Hematopoietic multipotent progenitor cell treated with erythropoietin and hydrocortisone succinate and interleukin-3 and kit ligand, for 6 days (in vitro differentiated cells): ENCODE results near the gene C1orf226.

Experiments used
- DNase-seq: peaks from one replicate; pipeline ENCODE4 v3.0.0-alpha.2; 2015

C1orf226 gene

DNA sequence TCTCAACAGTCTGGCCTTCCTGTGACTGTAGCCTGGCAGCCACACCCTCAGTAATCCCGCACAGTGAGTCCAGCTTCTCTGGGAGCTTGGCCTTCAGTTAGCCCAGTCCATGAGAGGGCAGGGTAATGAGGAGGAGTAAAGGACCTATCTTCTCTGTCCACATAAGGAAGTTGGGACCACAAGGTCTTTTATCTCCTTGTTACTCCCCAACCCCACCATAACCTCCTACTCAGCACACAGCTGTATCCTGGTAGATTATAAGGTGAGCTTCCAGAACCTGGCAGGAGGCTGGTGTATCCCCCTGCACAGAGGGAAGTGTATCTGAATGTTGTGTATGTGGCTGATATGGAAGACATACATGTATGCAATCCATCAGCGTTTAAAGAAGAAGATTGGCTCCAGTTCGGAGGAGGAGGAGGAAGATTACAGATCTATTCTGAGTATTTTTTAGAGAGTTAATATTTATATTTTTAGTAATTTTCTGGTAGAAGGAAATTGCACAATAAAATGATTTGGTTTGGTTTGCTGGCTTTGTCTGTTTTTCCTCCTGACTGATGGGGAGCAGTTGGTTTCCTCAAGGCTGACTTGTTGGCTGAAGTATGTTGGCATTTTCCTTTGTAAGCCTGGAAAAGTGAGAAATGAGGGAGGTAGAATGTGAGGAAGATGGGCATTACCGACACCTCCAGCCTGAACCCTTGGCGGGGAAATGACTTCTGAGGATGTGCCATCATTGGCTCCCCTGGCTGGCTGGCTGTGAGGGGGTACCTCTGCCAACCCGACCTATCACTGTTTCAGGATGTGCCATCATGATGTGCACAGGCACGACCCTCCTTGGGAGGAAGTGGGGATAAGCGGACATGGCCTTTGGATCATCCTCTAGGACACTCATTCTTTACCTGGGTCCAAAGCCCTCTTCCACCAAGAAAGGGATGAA lies 5.0 kb downstream of the C1orf226 start:
- DNase-seq: peak; percentile 54

DNA sequence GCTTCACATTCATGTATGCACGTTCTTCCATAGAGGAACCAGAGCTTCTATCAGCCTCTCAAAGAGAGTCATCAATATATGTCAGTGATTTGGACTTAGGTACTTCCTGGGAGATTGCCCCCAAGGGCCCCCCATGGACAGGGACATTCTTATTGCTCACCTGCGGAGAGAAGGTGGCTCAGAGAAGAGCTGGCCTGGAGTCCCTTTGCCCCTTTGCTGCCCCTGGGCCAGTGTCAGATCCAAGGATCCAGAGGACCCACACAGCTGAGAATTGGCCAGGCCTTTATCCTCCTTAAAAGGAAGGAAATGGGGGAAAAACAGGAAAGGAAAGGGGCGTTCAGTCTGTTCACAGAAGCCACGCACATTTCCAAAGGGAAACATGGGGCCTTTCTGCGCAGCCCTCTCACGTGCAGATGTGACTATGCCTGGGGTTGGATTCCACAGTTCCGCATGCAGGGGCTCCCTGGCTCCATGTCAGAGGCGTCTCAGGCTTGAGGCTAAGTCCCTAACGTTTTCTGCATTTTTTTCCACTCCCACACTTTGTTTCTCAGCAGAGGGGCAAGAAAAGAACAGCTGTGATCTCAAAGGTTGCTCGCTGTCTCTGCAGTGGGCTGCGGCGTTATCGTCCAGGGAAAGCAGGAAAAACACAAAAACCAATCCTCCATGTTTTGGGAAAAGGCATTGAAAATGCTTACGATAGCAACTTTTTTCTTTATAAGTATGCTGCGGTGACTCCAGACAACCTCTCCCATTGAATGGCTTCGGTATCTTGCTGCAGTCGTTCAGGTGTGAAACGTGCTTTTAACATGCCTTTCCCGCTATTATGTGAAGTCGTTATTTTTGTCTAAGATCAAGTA lies 5.9 kb downstream of the C1orf226 start:
- no peak for DNase-seq

DNA sequence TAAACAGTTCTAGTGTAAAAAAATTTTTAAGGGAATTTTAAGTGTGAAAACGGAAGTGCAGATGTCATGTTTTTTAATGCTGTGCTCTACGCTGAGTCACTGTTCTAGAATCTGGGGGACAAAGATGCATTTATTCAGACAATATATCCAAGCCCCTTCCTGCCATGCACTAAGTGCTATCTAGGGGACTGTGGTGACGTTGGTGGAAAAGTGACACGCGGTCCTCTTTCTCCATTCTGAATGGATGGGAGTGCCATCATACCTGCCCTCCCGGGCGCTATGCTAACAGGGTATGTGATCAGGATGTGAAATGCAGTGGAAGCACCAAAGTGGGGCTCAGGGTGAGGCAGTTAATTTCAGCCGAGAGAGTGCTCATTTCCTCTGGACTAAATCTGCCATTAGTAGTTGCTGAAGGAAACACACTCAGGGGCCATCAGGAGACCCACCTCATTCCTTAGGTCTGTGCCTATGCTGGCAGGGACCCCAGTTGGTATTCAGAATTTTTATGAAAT lies 6.6 kb downstream of the C1orf226 start:
- DNase-seq: no peak

DNA sequence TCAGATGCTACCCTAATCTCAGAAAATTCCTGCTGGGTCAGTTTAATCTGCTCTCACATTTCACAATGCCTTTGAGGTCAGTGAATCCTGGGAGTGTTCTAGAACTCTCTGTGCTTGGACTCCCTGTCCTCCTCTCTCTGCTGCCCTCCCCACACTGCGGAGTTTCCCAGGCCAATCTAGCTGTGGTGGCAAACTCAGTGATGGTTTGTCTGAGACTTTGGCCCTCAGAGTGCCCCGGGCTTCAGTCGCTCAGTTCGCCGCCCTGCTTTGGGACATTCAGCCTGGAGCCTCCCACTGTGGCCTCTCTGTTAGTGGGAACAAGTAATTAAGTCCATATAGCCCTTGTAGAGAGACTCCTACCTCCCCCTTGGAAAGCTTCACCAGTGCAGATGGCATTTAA lies 7.1 kb downstream of the C1orf226 start:
- no peak for DNase-seq

DNA sequence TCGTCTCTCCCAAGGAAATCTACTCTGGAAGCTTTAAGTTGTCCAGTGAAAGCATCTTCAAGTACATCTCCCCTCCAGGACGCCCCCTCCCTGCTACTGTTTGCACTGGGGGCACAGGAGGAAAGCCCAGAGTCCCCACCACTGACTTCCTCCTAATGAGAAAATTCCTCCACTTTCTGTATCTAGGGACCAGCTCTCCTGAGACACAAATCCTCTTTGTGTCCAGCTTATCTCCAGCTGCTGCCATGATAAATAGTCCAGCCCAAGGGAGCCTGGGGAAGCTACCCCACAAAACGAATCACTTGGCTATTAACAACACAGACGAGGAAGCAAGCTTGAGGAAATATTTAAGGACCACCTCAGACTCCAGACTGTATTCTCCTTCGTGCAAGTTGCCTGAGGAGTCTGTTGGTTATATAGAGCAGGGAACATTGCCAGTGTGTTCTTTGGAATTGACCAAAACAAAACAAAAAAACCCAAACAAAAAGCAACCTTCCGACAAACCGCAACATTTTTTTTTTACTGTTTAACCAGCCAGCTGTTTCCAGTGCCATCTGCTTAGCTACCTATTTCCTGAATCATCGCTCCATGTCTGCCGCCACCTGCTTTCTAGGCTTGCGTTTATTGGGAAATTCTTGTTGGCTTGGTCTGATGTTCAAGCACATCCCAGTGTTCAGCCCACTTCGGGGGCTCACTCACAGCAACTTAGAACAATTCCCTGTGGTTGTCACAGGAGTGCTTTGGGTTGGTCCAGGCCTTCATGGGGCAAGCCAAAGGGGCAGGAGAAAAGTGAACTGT lies 7.7 kb downstream of the C1orf226 start:
- no peak for DNase-seq

DNA sequence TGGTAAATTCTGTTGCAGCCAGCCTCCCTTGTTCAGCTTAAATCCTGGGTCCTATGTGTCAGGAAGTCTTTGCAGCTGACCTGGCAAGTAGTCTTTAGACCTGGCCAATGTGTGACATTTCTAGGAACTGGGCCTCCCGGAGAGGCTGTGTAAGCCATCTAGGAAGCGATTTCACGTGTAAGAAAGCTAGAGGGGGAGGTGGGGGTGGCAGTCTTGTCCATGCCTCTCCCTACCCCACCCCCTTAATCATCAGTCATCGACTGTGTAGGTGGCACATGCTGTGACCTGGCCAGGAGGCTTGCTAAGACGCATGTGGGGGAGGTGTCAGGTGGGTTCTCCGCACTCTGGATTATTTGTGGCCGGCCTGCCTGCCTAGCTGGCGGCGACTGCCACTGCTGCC lies 8.4 kb downstream of the C1orf226 start:
- DNase-seq: no peak

DNA sequence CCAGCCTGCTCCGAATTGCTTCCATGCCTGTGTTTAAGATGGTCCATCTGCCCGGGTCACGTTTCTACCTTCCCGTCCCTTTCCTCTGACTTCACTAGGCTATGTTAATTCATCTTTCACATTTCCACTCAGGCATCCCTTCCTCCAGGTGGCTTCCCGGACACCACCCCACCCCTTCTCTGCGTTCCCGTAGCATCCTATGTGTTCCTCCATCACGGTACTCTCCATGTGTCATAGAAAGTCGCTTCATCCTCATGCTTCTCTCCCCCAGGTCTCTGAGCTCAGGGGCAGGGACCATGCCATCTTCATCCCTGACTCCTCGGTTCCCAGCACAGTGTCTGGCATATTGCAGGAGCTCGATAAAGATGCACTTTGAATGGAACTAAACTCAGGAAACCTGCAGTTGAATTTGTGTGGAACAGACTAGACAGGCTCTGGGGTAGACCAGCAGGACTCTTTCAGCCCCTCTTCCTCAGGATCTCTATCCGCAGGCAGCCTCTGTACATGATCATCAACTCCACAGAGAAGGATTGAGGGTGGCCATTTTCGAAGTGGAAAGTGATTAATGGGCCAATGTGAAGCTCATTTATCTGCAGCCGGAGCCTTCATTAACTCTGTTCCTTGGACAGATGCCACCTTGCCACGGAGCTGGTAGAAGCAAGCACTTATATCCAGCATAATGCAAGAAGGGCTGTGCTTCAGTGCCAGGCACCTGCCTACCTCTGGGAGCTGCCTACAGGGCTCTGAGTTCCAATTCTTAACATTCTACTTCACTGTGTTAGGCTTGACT lies 9.1 kb downstream of the C1orf226 start:
- DNase-seq: no peak

DNA sequence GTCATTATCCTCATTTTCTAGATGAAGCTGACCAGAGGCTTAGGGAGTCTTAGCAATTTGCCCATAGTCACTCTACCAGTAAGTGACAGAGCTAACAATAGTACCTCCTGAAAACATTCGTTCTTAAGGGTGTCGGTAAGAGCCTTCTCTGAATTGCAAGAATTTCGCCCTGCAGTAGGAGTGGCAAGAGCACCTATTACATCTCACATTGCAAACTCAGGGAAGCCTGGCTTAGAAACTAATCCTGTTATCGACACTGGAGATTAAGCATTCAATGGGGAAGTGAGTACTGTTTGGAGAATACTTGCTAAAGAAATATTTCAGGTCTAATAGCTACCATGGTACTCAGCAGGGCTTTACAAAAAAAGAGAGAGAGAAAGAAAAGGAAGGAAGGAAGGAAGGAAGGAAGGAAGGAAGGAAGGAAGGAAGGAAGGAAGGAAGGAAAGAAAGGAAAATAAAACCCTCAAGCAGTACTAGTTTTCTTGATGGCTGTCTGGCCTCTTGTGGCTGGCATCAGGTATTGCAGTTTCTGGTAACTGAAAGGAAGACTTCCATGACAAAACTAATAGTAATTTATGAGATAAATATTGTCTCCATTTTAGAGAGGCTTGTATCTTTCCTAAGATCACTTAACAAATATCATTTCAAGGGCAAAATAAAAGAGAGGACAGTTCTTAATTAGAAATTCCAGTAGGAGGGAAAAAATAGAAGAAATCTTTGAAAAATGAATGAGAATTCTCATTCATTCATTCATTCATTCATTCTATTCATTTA lies 10.4 kb downstream of the C1orf226 start:
- peak; percentile 77 for DNase-seq

DNA sequence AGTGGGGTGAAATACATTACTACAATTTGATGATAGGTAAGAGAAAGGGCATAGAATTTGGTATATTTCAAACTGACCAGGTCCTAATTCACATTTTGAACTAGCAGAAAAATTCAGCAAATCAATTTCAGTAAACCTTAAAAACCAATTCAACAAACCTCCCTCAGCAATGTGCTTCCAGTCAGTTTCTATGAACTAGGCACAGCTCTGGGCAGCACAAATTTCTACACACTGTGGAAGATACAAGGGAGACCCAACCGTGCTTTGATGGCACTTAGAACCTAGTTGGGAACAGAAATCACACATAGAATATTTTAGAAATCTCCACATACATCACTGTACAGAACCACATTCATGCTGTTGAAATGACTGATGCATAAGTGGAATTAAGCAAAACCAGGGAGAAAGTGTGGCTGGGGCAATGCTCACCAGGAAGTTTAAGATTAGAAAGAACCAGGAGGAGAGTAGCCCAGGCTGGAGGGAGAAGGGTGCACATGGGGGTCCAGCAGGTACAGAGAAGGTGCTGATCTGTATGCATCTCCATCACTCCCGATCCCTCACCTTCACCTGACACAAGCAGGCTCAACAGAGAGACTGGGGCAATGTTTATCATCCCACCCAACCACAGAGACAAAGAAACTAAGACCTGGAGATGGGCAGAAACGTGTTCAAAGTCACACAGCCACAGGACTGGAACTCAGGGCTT lies 14.8 kb downstream of the C1orf226 start:
- no peak for DNase-seq

DNA sequence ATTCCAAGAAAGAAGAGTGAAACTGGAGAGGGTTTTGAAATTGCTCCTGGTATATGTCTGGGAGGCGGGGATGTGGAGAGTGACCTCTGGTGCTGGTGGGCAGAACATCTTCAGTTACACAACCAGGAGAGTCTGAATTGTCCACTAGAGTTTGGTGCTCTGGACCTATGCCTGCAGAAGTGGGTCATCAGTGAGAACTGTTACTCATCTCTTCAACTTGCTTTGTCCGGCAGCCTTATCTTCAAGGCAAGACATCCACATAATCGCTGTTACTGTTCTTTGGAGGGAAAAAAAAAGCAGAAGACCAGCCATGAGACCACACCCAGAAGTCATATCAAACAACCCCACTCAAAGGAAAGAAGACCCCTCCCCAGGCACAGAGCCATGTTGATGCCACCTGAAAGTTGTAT lies 15.5 kb downstream of the C1orf226 start:
- DNase-seq: peak; percentile 37

DNA sequence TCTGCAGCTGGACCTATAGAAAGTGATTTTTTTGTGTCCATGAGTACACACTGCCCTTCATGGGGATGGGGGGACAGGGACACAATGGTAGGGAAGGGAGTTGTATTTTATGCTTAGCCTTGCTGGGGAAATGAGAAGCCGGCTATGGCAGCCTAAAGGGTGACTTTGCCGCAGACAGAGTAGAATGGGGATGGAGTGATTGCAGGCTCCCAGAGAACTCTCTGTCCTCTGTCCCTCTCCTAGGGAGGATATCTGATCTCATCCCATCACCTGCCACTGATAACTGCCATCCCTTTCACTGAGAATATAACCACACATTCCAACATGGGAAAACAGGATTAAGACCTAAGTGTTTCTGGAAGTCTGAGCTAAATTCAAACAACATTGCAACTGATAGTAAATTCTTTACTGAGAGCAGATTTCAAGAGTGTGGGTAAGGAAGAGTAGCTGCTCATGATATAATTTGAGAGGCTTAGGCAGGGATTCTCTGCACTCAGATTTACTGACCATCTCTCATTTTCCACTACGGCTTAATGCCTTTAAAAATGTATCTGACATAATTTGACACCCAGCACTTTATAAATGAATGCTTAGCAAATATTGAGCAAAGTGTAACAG lies 16.5 kb downstream of the C1orf226 start:
- DNase-seq: no peak

DNA sequence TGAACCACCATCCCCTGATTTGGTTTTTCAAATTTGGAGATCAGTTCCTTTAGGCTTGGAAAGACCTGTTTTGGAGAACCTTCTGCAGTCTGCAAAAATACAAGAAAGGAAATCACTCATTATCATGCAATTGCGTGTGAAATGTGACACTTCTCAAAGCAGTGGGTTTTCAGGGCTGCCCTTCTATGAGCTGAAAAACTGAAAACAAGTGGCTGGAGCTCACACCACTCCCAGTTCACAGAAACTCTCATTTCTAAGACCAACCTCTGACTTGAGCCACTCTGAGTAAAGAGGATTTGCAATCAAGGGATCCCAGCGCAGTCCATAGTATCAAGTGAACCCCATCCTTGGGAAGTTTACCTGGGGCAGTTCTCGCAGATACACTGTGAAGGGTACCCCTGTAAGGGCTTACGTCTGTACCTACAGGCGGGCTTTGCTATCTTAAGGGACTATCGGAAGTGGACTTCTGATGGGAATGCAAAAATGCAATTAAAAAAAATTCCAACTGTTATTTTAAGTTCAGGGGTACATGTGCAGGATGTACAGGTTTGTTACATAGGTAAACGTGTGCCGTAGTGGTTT lies 17.6 kb downstream of the C1orf226 start:
- DNase-seq: no peak

DNA sequence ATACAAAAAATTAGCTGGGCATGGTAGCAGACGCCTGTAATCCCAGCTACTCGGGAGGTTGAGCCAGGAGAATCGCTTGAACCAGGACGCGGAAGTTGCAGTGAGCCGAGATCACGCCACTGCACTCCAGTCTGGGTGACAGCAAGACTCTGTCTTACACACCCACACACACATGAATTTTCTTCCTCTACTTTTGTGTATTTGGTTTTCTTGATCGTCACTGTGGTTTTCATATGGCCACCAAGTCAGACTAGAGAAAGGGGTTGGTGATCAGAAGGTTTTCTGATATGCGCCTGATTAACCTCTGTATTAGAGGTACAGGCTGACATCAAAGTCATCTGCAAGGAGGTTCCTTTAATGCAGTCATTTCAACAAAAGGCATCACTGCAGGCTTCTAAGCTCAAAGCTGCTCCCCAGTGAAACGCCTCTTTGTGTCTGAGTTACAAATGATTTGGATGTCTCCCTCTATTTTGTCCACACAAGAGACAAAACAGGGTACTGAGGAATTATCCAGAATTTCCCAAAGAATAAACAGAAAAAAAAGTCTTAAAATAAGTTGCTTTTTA lies 19.3 kb downstream of the C1orf226 start:
- no peak for DNase-seq

DNA sequence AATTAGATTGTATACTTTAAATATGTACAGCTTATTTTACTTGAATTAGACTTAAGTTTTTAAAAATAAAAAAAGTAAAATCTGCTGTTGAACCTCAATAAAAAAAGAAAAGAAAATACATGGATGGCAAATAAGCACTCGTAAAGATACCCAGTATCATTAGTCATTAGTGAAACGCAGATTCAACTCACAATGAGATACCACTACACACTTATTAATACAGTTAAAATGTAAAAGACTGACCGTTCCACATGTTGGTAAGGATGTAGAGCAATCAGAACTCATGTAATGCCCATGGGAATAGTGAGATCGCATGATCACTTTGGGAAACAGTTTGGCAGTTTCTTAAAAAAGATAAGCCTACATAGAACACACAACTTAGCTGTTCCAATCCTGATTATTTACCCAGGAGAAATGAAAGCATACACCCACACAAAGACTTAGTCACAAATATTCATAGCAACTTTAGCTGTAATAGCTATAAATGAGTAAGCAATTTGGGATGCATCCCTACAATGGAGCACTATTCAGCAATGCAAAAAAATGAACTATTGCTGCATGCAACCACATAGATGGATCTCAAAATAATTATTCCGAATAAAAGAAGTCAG lies 23.1 kb downstream of the C1orf226 start:
- no peak for DNase-seq

DNA sequence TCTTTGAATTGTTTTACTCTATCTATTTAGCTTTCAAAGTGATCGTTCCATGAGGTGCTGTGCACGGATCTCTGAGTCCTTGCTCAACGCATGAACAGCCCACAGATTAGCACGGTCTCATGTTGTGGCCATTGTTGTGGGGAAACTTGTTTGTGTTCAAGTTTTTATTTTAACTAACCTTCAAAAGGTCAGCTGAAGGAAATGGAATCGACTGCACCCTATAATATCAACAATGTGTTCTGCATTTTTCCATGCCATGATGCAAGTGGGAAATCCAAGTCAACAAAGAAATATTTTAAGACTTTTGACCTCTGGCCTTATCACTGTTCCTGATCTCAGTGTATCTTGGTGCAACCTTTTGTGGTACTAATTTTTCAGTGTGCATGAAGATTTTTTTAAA lies 24.3 kb downstream of the C1orf226 start:
- no peak for DNase-seq

DNA sequence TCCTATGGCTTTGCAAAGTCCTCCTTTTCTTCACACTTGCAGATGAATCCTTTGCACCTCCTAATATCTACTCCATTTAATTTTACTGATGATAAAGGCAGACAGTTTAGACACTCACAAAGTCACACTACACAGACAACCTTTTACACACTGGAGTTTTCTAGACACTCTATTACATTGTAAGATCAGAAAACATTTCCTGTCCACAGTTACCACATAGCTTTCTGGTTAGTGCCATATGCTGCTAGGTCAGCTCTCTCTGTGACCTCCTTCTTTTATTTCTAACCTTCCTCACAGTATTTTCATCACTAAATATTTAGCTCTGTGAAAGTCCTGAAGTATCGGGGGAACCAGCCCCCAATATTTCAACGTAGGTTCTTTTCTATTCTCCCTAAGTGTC lies 25.3 kb downstream of the C1orf226 start:
- no peak for DNase-seq

DNA sequence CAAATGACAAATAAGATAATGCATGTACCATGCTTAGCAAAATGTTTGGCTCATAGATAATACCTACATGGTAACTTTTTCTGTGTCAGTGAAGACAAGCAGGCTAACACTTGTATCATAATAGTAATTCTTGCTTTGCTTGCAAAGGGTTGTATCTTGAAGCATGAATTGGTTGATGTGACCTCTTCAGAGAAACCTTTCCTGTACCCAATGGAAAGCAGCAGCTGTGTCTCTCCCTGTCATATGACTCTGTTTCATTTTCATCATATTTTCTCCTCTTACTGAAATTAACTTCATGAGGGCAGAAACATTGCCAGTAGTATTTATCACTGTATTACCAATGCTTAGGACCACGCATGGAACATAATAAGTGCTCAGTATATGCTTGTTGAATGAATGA lies 26.0 kb downstream of the C1orf226 start:
- no peak for DNase-seq

DNA sequence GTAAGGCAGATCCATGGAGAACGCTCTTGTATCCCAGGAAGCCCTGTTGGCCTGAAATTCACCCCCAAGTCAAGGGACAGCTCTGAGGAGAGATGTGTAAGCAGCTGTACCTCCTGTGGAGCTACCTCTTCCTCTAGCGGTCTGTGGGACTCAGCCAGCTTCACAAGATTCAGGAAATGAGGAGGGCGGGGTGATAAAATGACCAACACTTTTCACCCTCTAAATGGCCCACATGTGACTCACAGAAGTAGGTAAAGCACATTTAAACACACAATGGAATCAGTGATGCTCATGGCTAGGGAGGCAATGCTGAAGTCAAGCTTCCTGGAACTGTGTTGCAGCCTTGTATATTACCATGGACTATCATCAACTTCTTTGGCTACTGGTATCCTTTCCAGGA lies 30.5 kb downstream of the C1orf226 start, which contains the start of gene SH2D1B:
Gene SH2D1B (minus strand): TSS at position 135 of the 400 bp plus-strand sequence. CDS start 120 bp downstream, at position 15.
- no peak for DNase-seq

DNA sequence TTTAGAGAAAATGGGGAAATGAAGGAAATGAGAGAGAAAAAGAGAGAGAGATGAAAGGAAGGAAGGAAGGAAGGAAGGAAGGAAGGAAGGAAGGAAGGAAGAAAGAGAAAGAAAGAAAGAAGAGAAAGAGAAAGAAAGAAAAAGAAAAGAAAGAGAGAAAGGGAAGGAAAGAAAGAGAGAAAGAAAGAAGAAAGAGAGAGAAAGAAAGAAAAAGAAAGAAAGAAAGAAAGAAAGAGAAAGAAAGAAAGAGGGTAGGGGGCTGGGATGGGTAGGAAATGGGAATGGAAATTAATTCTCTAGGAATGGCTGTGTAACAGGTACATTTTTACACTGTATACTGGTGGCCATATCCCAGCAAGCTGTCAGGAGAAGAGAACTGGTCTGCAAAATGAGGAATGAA lies 34.7 kb downstream of the C1orf226 start:
- DNase-seq: no peak
